Endodermal cell (in vitro differentiated cells): Measurements from ENCODE around the gene HACD4. TPM values are rescaled to one million over a fixed set of nuclear protein-coding genes. Genes with fewer than 3 reads are reported as not detected.

Source experiments
- DNase-seq: peaks from one replicate; pipeline ENCODE4 v3.0.0-alpha.2; 2017
- H3K27ac ChIP-seq: 2 replicates; pipeline ENCODE4 v1.5.1; 2013; ENCODE audit warnings: mild to moderate bottlenecking, low read depth, low read length, moderate library complexity
- H3K27me3 ChIP-seq: 2 replicates; pipeline ENCODE4 v1.6.1; 2013; ENCODE audit warnings: mild to moderate bottlenecking, low read length, moderate library complexity; ENCODE audit not compliant: insufficient read depth, control insufficient read depth, poor library complexity, severe bottlenecking
- H3K36me3 ChIP-seq: 2 replicates; pipeline ENCODE4 v1.7.0; 2013; ENCODE audit warnings: mild to moderate bottlenecking, low read length, moderate library complexity; ENCODE audit not compliant: control insufficient read depth, insufficient read depth
- H3K4me1 ChIP-seq: one replicate; pipeline ENCODE4 v1.7.0; 2013; ENCODE audit warnings: low read length; ENCODE audit not compliant: control insufficient read depth, insufficient read depth
- H3K4me3 ChIP-seq: 2 replicates; pipeline ENCODE4 v1.5.1; 2013; ENCODE audit warnings: mild to moderate bottlenecking, low read length, moderate library complexity
- H3K9ac ChIP-seq: 2 replicates; pipeline ENCODE4 v1.6.1; 2013; ENCODE audit warnings: mild to moderate bottlenecking, low read length, moderate library complexity; ENCODE audit not compliant: poor library complexity, severe bottlenecking; ENCODE audit errors: extremely low read depth
- H3K9me3 ChIP-seq: 2 replicates; pipeline ENCODE4 v1.6.1; 2013; ENCODE audit warnings: mild to moderate bottlenecking, low read length, moderate library complexity; ENCODE audit not compliant: control insufficient read depth
- H3K27ac Mint-ChIP-seq: 2 replicates; pipeline ENCODE4 v1.8.0; 2020; ENCODE audit warnings: mixed read lengths
- H3K27me3 Mint-ChIP-seq: 2 replicates; pipeline ENCODE4 v1.8.0; 2021; ENCODE audit warnings: mild to moderate bottlenecking, mixed read lengths; ENCODE audit not compliant: insufficient read depth
- H3K36me3 Mint-ChIP-seq: 2 replicates; pipeline ENCODE4 v1.8.0; 2020; ENCODE audit warnings: low read depth, mixed read lengths
- H3K4me1 Mint-ChIP-seq: 2 replicates; pipeline ENCODE4 v1.8.0; 2020; ENCODE audit warnings: mixed read lengths
- H3K4me3 Mint-ChIP-seq: 2 replicates; pipeline ENCODE4 v1.8.0; 2020; ENCODE audit warnings: mild to moderate bottlenecking, moderate library complexity, mixed read lengths
- H3K9me3 Mint-ChIP-seq: 2 replicates; pipeline ENCODE4 v1.8.0; 2020; ENCODE audit warnings: mild to moderate bottlenecking, mixed read lengths
- WGBS, 2 experiments: methylation state at CpG; one replicate each; pipeline versions ENCODE4 v1.1.5 to v1.1.7; 2013; ENCODE audit warnings: missing lambda C conversion rate in 2 of 2, mixed read lengths in 1 of 2; ENCODE audit not compliant: insufficient coverage in 1 of 2, insufficient read length in 1 of 2; 5-methylcytosine and 5-hydroxymethylcytosine counted together
- total RNA-seq, 2 donors: library from RNA; stranded (reverse); fragmentation: NEBNext Ultra II Directional in 1 of 2; extraction: Animal tissue kit (Norgen Biotek cat#: 25700) in 1 of 2; gene quantifications; 2 replicates in 1 of 2; 3 replicates in 1 of 2; pipeline ENCODE4 v1.2.1, GENCODE V29; 2021
- TF ChIP-seq, protein P1 (sequence below): fragments of 200-600 bp; sonication (generic); conservative IDR thresholded peaks from 2 replicates; pipeline ENCODE4 v1.5.0; 2021; ENCODE audit warnings: antibody characterized with exemption, mild to moderate bottlenecking

The HACD4 gene
- total RNA-seq, 2 donors from 2014 or later = 1.6 to 1.7 TPM

DNA sequence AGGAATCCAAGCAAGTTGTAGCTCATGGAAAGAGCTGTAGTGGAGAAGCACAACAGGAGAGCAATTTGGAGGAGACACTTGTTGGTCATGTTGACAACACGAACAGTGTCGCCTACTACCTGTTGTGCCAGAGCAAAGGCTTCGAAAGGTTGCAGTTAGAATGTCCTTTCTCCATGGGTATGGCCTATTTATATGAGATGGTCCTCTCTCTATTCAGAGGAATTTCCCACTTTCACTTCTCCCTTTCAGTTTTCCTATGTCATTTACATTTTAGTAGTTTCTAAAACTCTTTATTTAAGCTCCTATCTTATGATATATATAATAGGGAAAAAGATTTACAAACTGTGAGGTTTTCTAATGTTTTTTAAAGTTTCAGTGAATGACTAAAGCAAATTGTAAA lies 46.3 kb upstream of the HACD4 start, which contains the start of gene IFNB1:
Gene IFNB1 (minus strand): TSS at position 162 of the 400 bp plus-strand sequence. CDS start 73 bp downstream, at position 89.
- no peak within 1 kb of the TSS for H3K9ac ChIP-seq
- TF ChIP-seq, protein P1, sequence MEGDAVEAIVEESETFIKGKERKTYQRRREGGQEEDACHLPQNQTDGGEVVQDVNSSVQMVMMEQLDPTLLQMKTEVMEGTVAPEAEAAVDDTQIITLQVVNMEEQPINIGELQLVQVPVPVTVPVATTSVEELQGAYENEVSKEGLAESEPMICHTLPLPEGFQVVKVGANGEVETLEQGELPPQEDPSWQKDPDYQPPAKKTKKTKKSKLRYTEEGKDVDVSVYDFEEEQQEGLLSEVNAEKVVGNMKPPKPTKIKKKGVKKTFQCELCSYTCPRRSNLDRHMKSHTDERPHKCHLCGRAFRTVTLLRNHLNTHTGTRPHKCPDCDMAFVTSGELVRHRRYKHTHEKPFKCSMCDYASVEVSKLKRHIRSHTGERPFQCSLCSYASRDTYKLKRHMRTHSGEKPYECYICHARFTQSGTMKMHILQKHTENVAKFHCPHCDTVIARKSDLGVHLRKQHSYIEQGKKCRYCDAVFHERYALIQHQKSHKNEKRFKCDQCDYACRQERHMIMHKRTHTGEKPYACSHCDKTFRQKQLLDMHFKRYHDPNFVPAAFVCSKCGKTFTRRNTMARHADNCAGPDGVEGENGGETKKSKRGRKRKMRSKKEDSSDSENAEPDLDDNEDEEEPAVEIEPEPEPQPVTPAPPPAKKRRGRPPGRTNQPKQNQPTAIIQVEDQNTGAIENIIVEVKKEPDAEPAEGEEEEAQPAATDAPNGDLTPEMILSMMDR = no peak
- no peaks in the 10 kb centered on the region for H3K9me3 ChIP-seq
- Mint-ChIP-seq H3K9me3 (peaks cover 17% of the 10 kb centered on the region), H3K4me1 (peaks cover 29% of the 10 kb centered on the region), H3K27ac (no peak within 1 kb of the TSS), H3K4me3 (no peak within 1 kb of the TSS), H3K27me3 (no peaks in the 10 kb centered on the region), H3K36me3 (no peaks in the 10 kb centered on the region)
- no peak within 1 kb of the TSS for H3K27ac ChIP-seq
- no peaks in the 10 kb centered on the region for H3K27me3 ChIP-seq
- no peak within 1 kb of the TSS for H3K4me3 ChIP-seq
- no peak for DNase-seq
- WGBS, 2 experiments = 94 to 100% methylated on average over 3 of the region's 3 CpGs
- peaks cover 6% of the 10 kb centered on the region for H3K4me1 ChIP-seq
- H3K36me3 ChIP-seq = no peaks in the 10 kb centered on the region

DNA sequence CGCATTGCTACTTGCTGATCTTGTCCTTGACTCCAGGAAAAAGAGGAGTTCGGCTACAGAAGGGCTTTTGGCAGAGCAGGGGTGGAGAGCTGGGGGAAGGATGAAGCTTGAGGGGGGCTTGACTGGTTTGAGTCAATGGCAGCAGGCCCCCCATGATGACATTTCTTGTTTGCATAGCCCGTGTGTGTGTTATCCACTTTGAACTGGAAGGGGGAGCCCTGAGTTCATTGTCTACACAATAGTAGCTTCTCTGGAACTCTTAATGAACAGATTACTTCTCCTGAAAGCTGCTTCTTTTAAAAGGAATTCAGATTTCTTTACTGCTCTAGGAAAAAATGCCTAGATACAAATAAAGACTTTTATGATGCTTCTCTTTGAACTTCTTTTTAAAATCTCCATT lies 44.0 kb upstream of the HACD4 start:
- Histone ChIP-seq H3K4me1 (peaks cover 6% of the 10 kb centered on the region), H3K27ac (no peak overlapping the region), H3K27me3 (no peaks in the 10 kb centered on the region), H3K4me3 (no peak overlapping the region), H3K36me3 (no peaks in the 10 kb centered on the region), H3K9me3 (no peaks in the 10 kb centered on the region), H3K9ac (no peak overlapping the region)
- peaks cover 26% of the 10 kb centered on the region for H3K9me3 Mint-ChIP-seq
- no peaks in the 10 kb centered on the region for H3K27me3 Mint-ChIP-seq
- 80 to 100% methylated on average over 2 to 3 of the region's 3 CpGs for WGBS, 2 experiments
- H3K36me3 Mint-ChIP-seq = no peaks in the 10 kb centered on the region
- TF ChIP-seq, protein P1 = no peak
- no peak overlapping the region for H3K4me3 Mint-ChIP-seq
- H3K27ac Mint-ChIP-seq = peak overlapping the region; percentile 40
- H3K4me1 Mint-ChIP-seq = peaks cover 29% of the 10 kb centered on the region
- DNase-seq = no peak

DNA sequence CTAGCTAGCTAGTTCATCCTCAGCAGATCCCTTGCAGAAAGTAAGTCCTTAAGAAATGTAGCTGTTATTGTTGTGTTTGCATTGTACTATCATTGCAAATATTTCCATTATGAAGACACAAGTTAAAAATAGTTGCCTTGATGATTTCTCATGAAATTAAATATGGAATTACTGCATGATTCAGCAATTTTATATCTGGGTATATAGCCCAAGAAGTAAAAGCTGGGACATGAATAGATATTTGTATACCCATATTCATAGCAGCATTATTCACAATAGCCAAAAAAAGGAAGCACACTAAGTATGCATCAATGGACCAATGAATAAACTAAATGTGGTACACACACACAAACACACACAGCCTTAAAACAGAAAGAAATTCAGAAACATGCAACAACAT lies 39.5 kb upstream of the HACD4 start:
- H3K4me1 ChIP-seq = peaks cover 6% of the 10 kb centered on the region
- DNase-seq = no peak
- Mint-ChIP-seq H3K4me1 (peaks cover 30% of the 10 kb centered on the region), H3K4me3 (no peak overlapping the region), H3K36me3 (no peaks in the 10 kb centered on the region), H3K27me3 (no peaks in the 10 kb centered on the region), H3K27ac (no peak overlapping the region), H3K9me3 (peaks cover 17% of the 10 kb centered on the region)
- no peak overlapping the region for H3K4me3 ChIP-seq
- no peaks in the 10 kb centered on the region for H3K9me3 ChIP-seq
- H3K36me3 ChIP-seq = no peaks in the 10 kb centered on the region
- H3K9ac ChIP-seq = no peak overlapping the region
- H3K27ac ChIP-seq = no peak overlapping the region
- H3K27me3 ChIP-seq = no peaks in the 10 kb centered on the region
- TF ChIP-seq, protein P1 = no peak
